Stimulated activated CD4-positive, alpha-beta T cell treated with anti-CD3 and anti-CD28 coated beads, TNF-alpha, amount 100 ng/mL, for 24 hours (primary cell): Measurements from ENCODE around the gene KLHDC8A.
A peak's percentile ranks its signal among the peaks of the same experiment; 100 is the strongest.
"Not testable (repeated sequence)": the region's sequence is repeated elsewhere in the genome, so short reads cannot be mapped to it uniquely, and the experiment has no call there.

ENCODE experiments used
- DNase-seq, 3 experiments: peaks; one replicate each; pipeline ENCODE4 v3.0.0-alpha.2; 2020; ENCODE audit warnings: low read depth in 3 of 3

Gene KLHDC8A

DNA sequence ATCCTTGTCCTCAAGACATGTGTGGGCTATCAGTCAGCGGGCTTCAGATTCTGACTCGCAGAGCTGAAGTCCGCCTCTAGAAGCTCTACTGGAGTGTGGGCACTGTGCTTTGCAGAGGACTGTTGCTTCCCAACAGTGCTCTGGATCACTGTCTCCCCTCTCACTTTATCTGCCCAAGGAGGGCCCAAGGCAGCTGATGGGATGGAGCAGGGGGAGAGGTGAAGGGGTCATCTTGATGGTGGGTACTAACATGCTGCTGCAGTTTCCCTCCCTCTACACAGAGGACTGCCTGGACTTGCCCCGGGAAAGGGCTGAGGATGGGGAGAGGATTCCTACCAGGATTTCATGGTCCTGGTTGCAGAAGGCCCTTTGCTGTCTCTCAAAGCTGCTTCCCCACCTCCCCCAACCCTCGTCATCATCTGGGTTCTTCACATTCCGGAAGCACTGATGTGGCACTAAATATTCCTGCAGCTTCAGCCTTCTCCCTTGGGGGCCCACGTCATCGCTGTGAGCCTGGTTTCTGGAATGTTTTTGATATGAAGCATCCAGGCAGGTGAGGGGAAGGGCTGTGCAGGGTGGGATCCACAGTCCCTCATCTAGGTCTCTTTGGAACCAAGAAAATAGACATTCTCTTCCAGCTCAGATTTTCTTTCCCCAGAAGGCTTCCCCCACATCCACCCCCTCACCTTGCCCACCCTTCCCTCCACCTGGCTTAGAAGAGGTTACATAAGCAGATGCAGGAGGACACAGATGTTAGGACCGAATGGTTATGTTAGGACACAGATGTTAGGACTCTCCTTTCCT, 58.3 kb downstream of the KLHDC8A start:
- no peak for DNase-seq

DNA sequence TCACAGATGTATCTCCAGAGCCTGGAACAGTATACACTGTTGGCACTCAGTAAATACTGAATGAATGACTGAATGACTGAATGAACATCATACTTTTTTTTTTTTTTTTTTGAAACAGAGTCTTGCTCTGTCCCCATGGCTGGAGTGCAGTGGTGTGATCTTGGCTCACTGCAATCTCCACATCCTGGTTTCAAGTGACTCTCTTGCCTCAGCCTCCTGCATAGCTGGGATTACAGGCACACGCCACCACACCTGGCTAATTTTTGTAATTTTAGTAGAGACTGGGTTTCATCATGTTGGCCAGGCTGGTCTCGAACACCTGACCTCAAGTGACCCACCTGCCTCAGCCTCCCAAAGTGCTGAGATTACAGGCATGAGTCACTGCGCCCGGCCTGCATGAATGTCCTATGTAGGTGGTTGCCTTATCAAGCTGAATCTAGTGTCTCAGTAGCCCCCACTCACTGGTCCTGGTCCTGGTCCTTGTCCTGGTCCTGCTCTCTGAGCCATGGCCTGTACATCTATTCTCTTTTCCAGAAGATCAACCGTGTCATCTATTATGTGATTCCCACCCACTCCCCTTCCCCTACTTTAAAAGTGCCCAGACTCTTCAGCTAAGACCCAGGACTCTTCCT, 59.1 kb downstream of the KLHDC8A start:
- not testable (repeated sequence) for DNase-seq

DNA sequence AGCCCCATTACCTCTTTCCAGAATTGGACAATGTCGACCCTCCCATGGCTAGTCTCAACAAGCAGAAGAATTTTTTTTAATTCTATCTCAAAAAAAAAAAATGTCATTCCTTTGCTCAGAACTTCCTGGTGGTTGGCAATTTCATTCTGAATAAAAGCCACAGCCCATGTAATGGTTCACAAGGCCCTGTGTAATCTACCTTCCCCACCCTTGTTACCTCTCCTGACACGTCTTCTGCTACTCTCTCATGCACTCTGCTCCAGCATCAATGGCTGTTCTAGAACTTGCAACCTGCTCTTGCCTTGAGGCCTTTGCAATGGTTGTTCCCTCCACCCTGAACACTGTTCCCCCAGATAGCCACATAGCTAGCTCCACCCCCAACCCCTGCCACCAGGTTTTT, 60.6 kb downstream of the KLHDC8A start:
- DNase-seq = no peak

DNA sequence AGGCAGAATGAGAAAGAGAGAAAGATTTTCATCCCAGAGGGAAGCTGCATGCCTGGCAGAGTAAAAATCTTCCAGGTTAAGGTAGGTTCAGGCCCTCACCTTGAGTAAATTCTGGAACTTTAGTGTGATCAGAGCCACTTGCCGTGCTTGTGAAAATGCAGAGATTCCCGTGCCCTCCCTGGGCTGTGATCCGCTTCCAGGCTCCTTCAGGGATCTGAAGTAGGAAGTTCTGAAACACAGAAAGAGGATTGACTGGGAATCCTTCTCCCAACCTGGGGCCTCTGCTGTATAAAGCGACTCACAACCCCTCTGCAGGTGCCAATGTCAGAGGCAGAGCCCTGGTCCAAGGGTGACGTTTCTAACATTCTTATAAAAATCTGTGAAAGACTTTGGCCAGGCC, 61.8 kb downstream of the KLHDC8A start:
- DNase-seq = no peak

DNA sequence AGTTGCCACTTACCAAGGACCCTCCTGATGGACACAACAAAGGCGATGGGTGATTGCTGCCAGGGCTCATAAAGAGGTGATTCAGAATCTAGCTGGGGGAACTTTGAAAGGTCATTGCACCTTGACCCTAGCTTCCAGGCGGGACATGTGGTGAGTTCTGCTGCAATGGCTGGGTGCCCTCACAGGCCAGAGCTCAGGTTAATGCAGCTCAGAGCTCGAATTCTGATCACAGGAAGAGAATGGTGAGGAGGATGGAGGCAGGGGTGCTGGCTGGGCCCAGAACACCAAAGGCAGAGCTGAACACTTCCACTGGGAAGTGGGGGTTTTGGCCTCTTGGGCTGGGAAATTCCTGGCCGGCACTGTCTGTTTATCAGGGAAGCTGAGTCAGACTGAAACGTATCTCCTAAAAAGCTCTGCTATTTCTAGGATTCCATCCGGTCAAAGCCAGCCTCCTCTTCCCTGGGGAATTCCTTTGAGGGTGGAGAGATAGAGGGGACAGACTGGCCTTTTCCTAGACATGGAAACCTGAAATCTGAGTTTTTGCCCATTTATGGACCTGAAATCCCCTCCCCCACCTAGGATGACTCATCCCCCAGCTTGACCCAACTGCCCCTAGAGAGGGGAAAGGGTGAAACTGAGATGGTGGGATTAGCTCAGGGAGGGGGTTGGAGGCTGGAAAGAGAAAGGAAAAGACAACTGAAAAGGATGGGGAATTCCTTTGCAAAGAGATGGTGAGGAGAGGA, 62.4 kb downstream of the KLHDC8A start:
- no peak for DNase-seq

DNA sequence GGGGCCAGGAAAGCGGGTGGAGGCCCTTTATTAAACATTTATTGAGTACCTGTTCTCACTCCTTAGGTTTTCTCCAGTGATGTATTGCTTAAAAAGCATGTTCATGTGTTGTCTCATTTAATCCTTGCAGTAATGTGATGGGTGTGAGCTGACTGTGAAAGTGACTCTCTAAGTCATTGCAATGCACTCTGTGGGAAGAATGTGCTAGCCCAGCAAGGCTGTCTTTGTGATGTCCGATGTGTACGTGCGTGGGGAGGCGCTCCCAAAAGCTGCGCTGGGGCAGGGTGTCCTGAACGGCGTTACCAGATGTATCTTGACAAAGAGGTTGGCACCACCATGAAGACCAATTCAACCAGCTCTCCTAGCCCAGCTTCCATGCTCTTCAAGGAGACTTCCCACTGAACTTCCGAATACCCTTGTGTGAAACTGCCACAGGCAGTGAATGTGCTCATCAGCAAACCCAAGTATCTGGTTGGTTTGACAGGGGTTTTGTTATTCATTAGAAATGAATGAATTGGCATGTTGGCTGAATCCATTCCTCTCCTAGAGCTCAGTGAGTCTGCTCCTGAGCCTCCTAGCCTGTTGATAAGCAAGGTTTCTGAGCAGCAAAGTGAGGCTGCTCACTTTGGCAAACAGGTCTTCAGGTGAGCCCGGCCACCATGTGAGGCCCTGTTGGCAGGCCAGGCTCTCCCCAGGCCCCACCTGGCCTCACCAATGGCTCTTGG, 63.2 kb downstream of the KLHDC8A start:
- DNase-seq = no peak

DNA sequence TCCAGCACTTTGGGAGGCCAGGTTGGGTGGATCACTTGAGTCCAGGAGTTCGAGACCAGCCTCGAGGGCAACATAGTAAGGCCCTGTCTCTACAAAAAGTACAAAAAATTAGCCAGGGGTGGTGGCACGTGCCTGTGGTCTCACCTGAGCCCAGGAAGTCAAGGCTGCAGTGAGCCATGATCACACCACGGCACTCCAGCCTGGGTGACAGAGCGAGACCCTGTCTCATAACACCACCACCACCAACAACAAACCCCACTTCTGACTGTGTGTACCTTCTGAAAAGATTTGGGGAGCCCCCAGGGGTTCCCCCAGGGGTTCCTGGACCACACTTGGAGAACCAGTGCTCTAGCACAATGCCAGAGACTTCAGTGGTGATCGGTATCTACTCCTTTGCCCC, 65.1 kb downstream of the KLHDC8A start:
- no peak for DNase-seq

DNA sequence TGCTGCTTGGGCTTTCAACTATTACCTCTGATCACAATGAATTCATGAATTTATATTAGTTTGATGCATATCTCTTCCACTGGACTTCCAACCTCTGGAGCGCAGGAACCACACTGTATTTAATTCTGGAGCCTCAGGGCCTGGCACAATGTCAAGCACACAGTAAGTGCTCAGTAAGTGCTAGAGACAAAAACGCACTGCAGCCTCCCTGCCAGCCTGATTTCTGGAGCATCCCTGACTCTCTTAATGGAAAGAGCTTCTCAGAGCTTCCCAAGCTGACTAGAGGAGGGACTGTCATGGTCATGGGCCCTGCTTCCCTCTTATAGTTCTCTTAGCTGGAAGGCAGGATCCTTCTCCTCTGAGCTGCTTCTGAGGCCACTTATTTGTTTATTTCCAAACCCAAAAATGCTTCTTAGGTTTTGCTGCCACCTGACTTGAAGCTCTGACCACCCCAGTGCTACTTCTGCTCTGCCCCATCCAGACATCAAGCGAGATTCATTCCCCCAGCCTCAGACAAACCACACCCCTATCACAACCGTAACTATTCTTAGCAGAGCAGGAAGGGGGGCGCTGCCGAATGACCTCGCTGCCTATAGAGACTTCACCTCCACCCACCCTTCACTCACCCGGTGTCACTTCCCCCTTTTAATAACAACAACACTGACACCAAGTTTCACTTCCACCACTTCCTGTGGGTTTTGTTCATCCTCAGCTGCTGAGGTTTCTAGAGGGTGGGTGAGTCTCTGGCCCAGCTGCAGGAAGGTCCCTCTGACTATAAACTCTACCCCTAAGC, 68.8 kb downstream of the KLHDC8A start:
- DNase-seq = peak; percentile 34 to 70 (median 62)

DNA sequence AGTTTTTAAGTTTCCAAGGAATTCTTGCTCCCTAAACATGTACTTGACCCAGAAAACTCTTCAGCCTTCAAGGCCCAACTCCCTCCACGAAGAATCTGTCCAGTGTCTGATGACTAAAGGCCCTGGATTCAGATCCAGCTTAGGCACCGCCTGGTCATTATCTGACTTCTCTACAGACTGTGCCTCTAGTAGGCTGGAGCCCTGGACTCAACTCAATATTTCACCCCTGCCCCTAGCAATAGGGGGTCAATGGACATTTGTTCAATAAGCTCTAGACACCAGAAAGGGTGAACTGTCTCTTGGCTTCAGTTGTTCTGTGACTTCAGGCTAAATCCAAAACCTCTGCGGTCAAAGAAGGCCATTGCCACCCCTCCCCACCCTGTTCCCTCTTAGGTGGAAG, 69.6 kb downstream of the KLHDC8A start:
- no peak for DNase-seq

DNA sequence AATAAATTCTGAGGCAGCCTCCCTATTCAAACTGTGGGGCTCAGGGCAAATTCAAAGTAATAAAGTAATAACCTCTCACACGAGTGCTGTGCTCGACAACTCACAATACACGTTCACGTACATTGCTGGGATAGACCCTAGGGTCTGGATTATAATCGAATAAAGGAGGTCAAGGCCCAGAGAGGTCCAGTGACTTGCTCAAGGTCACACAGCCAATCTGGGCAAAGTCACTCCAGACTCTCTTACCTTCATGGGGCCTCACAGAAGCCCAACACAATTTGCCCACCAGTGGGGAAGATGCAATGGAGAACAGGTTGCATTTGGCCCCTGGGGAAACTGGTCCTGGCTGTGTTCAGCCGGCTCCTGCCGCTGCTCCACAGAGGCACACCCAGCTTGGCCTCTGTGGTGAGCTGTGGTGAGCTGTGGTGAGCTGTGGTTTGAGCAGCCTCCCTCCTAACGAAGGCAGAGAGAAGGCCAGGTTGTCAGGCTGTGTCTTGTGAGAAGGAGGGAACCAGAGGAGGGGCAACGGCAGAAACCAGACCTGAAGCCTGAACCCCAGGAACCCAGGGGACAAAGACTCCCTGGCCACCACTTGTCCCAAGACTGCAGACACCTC, 70.3 kb downstream of the KLHDC8A start:
- peak in 1 of 3 experiments; percentile 77 for DNase-seq
